ENCODE measurements around the gene SMIM22. TPM values are rescaled to one million over a fixed set of nuclear protein-coding genes. Genes with fewer than 3 reads are reported as not detected.

Gene SMIM22
- total and polyA plus RNA-seq, 12 donors: 1.9 TPM; not detected in 11

GRCh38 chr16:4839942-4840341 lies 44.8 kb downstream of the SMIM22 start:
- peaks cover 0 to 5% of the 10 kb centered on the region in 2 donors for H3K4me1 ChIP-seq (replicated peaks in 1 of 2)
- no peak overlapping the region for H3K27ac ChIP-seq
- WGBS, 4 donors: 81 to 90% (median 84%) methylated on average over 5 of the region's 5 CpGs
- H3K9me3 ChIP-seq (replicated peaks in 1 of 3): no peaks in the 10 kb centered on the region
- intact Hi-C loops (cut with DNase I): loop anchor here (5.0 to 10.0 kb wide), 2 partner anchors 112 to 115 kb away; partner anchors contain the start of gene SEC14L5 (in 1 of the 2)
- H3K36me3 ChIP-seq (replicated peaks in 1 of 2): peaks cover 0 to 68% of the 10 kb centered on the region in 2 donors
- no peak overlapping the region for H3K4me3 ChIP-seq
- no peaks in the 10 kb centered on the region for H3K27me3 ChIP-seq
- TF ChIP-seq POLR2A (IDR thresholded peaks at IDR 0.05): no peak
- no peak for TF ChIP-seq CTCF (IDR thresholded peaks at IDR 0.05)
- DNase-seq: peak in 1 of 7 donors; percentile 34

GRCh38 chr16:4840984-4841383 lies 45.8 kb downstream of the SMIM22 start:
- Histone ChIP-seq H3K4me1 (replicated peaks in 1 of 2) (peaks cover 5 to 11% of the 10 kb centered on the region in 2 donors), H3K9me3 (replicated peaks in 1 of 3) (no peaks in the 10 kb centered on the region), H3K4me3 (no peak overlapping the region), H3K36me3 (replicated peaks in 1 of 2) (peaks cover 0 to 70% of the 10 kb centered on the region in 2 donors), H3K27ac (no peak overlapping the region), H3K27me3 (no peaks in the 10 kb centered on the region)
- TF ChIP-seq POLR2A (IDR thresholded peaks at IDR 0.05) (no peak), CTCF (IDR thresholded peaks at IDR 0.05) (no peak)
- peak in 1 of 7 donors; percentile 25 for DNase-seq
- 75 to 79% (median 78%) methylated on average over 5 of the region's 5 CpGs for WGBS, 4 donors
- intact Hi-C loops (cut with DNase I): loop anchor here in 1 of 2 donors (10.0 kb wide), 1 partner anchor 114 kb away; the partner anchor contains the start of gene SEC14L5

Small RNA genes lying within 50 kb of the gene (small RNA-seq; reads per million reads assigned to genes)
- gene RF00017: 0 reads per million in 2 donors

Other genes starting within 250 kb of the SMIM22 start
- gene C16orf96, start 239.0 kb upstream of the SMIM22 start, total RNA-seq: under 1 TPM; 0.14 to 0.61 (median 0.30) TPM
- gene C16orf96, start 239.0 kb upstream of the SMIM22 start, polyA plus RNA-seq: under 1 TPM in 2 of 3 donors, not detected in 1; 0.07 to 0.16 TPM
- 10 to 100 TPM; 12.0 to 34.3 (median 17.4) TPM for gene UBALD1, start 180.5 kb upstream of the SMIM22 start, total RNA-seq
- 10 to 100 TPM in 2 of 3 donors, 1 to 10 TPM in 1; 3.7 to 92.7 (median 31.9) TPM for gene UBALD1, start 180.5 kb upstream of the SMIM22 start, polyA plus RNA-seq
- 10 to 100 TPM; 17.5 to 94.1 (median 71.8) TPM for gene MGRN1, start 170.5 kb upstream of the SMIM22 start, total RNA-seq
- gene MGRN1, start 170.5 kb upstream of the SMIM22 start, polyA plus RNA-seq: 10 to 100 TPM; 23.3 to 35.6 (median 27.3) TPM
- gene NUDT16L1, start 101.8 kb upstream of the SMIM22 start, total RNA-seq: 10 to 100 TPM; 45.4 to 99.3 (median 53.9) TPM
- 10 to 100 TPM; 16.3 to 36.2 (median 28.1) TPM for gene NUDT16L1, start 101.8 kb upstream of the SMIM22 start, polyA plus RNA-seq
- 10 to 100 TPM; 12.3 to 34.4 (median 17.4) TPM for gene ANKS3, start 61.1 kb upstream of the SMIM22 start, total RNA-seq
- gene ANKS3, start 61.1 kb upstream of the SMIM22 start, polyA plus RNA-seq: 100 to 1,000 TPM in 1 of 3 donors, 10 to 100 TPM in 1, 1 to 10 TPM in 1; 7.2 to 118 (median 52.8) TPM
- gene DNAAF8, start 60.8 kb upstream of the SMIM22 start, total RNA-seq: 1 to 10 TPM in 6 of 9 donors, under 1 TPM in 3; 0.30 to 3.3 (median 1.1) TPM
- 1 to 10 TPM; 1.9 to 2.7 (median 2.3) TPM for gene DNAAF8, start 60.8 kb upstream of the SMIM22 start, polyA plus RNA-seq
- gene ZNF500, start 28.2 kb upstream of the SMIM22 start, total RNA-seq: 10 to 100 TPM in 5 of 9 donors, 1 to 10 TPM in 4; 6.7 to 23.7 (median 13.0) TPM
- gene ZNF500, start 28.2 kb upstream of the SMIM22 start, polyA plus RNA-seq: 10 to 100 TPM in 1 of 3 donors, 1 to 10 TPM in 2; 3.9 to 18.5 (median 4.6) TPM
- not detected for gene SEPTIN12, start 7.0 kb upstream of the SMIM22 start, total RNA-seq
- 1 to 10 TPM in 1 of 3 donors, not detected in 2; 1.1 TPM for gene SEPTIN12, start 7.0 kb upstream of the SMIM22 start, polyA plus RNA-seq
- gene ROGDI, start 7.3 kb downstream of the SMIM22 start, total RNA-seq: 100 to 1,000 TPM in 2 of 9 donors, 10 to 100 TPM in 7; 32.4 to 103 (median 75.3) TPM
- 100 to 1,000 TPM in 2 of 3 donors, 10 to 100 TPM in 1; 68.6 to 194 (median 178) TPM for gene ROGDI, start 7.3 kb downstream of the SMIM22 start, polyA plus RNA-seq
- gene GLYR1, start 51.9 kb downstream of the SMIM22 start, total RNA-seq: 100 to 1,000 TPM in 1 of 9 donors, 10 to 100 TPM in 8; 43.2 to 118 (median 83.7) TPM
- gene GLYR1, start 51.9 kb downstream of the SMIM22 start, polyA plus RNA-seq: 100 to 1,000 TPM in 1 of 3 donors, 10 to 100 TPM in 2; 39.3 to 109 (median 50.6) TPM
- 10 to 100 TPM; 14.6 to 60.8 (median 31.1) TPM for gene UBN1, start 52.1 kb downstream of the SMIM22 start, total RNA-seq
- 10 to 100 TPM in 2 of 3 donors, 1 to 10 TPM in 1; 5.9 to 21.2 (median 13.2) TPM for gene UBN1, start 52.1 kb downstream of the SMIM22 start, polyA plus RNA-seq
- gene PPL, start 141.8 kb downstream of the SMIM22 start, total RNA-seq: 10 to 100 TPM in 7 of 9 donors, under 1 TPM in 2; 0.55 to 20.9 (median 16.0) TPM
- 10 to 100 TPM in 1 of 3 donors, 1 to 10 TPM in 1, under 1 TPM in 1; 0.38 to 10.1 (median 4.8) TPM for gene PPL, start 141.8 kb downstream of the SMIM22 start, polyA plus RNA-seq
- 1 to 10 TPM in 5 of 9 donors, under 1 TPM in 4; 0.12 to 1.8 (median 1.1) TPM for gene SEC14L5, start 163.0 kb downstream of the SMIM22 start, total RNA-seq
- gene SEC14L5, start 163.0 kb downstream of the SMIM22 start, polyA plus RNA-seq: under 1 TPM; 0.16 to 0.56 (median 0.51) TPM
- gene NAGPA, start 238.6 kb downstream of the SMIM22 start, total RNA-seq: 10 to 100 TPM in 7 of 9 donors, 1 to 10 TPM in 2; 6.9 to 47.8 (median 19.9) TPM
- 10 to 100 TPM in 2 of 3 donors, 1 to 10 TPM in 1; 4.5 to 23.9 (median 18.9) TPM for gene NAGPA, start 238.6 kb downstream of the SMIM22 start, polyA plus RNA-seq